Trophoblast cell (in vitro differentiated cells and primary cell): ENCODE results near the gene OR5F1.

ENCODE experiments used
- DNase-seq, 2 donors: peaks; one replicate each; pipeline ENCODE4 v3.0.0-alpha.2; 2016
- H2AFZ ChIP-seq: 2 replicates; pipeline ENCODE4 v1.6.1; 2013; ENCODE audit warnings: low read length, moderate library complexity, mild to moderate bottlenecking; ENCODE audit not compliant: insufficient read depth, poor library complexity
- H2AK5ac ChIP-seq: 2 replicates; pipeline ENCODE4 v1.6.1; 2013; ENCODE audit warnings: mild to moderate bottlenecking, low read length
- H2BK120ac ChIP-seq: 2 replicates; pipeline ENCODE4 v1.6.1; 2013; ENCODE audit warnings: low read length, mild to moderate bottlenecking, moderate library complexity; ENCODE audit not compliant: insufficient read depth, poor library complexity
- H2BK12ac ChIP-seq: 2 replicates; pipeline ENCODE4 v1.6.1; 2013; ENCODE audit warnings: mild to moderate bottlenecking, low read length, moderate library complexity
- H2BK5ac ChIP-seq: 2 replicates; pipeline ENCODE4 v1.6.1; 2013; ENCODE audit warnings: low read length, low read depth, moderate library complexity, mild to moderate bottlenecking; ENCODE audit not compliant: poor library complexity
- H3K14ac ChIP-seq: 2 replicates; pipeline ENCODE4 v1.6.1; 2013; ENCODE audit warnings: mild to moderate bottlenecking, low read length
- H3K18ac ChIP-seq: 2 replicates; pipeline ENCODE4 v1.6.1; 2013; ENCODE audit warnings: mild to moderate bottlenecking, low read length
- H3K23ac ChIP-seq: 2 replicates; pipeline ENCODE4 v1.6.1; 2013; ENCODE audit warnings: low read length
- H3K27ac ChIP-seq: 2 replicates; pipeline ENCODE4 v1.5.1; 2013; ENCODE audit warnings: low read depth, mild to moderate bottlenecking, inconsistent platforms, low read length, moderate library complexity
- H3K27me3 ChIP-seq: 2 replicates; pipeline ENCODE4 v1.6.1; 2013; ENCODE audit warnings: inconsistent platforms, mild to moderate bottlenecking, low read length, moderate library complexity; ENCODE audit not compliant: insufficient read depth
- H3K36me3 ChIP-seq, 2 experiments: 1 replicate in 1 of 2; 2 replicates in 1 of 2; pipeline ENCODE4 v1.6.1; 2013; ENCODE audit warnings: low read length in 2 of 2, mild to moderate bottlenecking in 2 of 2, moderate library complexity in 1 of 2; ENCODE audit not compliant: insufficient read depth in 2 of 2, control insufficient read depth in 1 of 2
- H3K4ac ChIP-seq: 2 replicates; pipeline ENCODE4 v1.6.1; 2013; ENCODE audit warnings: low read depth, mild to moderate bottlenecking, low read length, moderate library complexity
- H3K4me1 ChIP-seq, 2 experiments: 1 replicate in 1 of 2; 2 replicates in 1 of 2; pipeline ENCODE4 v1.6.1; 2013; ENCODE audit warnings: low read length in 2 of 2, mild to moderate bottlenecking in 2 of 2, moderate library complexity in 1 of 2; ENCODE audit not compliant: insufficient read depth in 2 of 2, control insufficient read depth in 1 of 2
- H3K4me2 ChIP-seq: 2 replicates; pipeline ENCODE4 v1.6.1; 2013; ENCODE audit warnings: inconsistent platforms, mild to moderate bottlenecking, low read length, moderate library complexity
- H3K4me3 ChIP-seq: 2 replicates; pipeline ENCODE4 v1.5.1; 2013; ENCODE audit warnings: mild to moderate bottlenecking, low read depth, low read length, inconsistent platforms
- H3K79me1 ChIP-seq: one replicate; pipeline ENCODE4 v1.6.1; 2013; ENCODE audit warnings: low read length
- H3K79me2 ChIP-seq: 2 replicates; pipeline ENCODE4 v1.6.1; 2013; ENCODE audit warnings: low read length, mild to moderate bottlenecking; ENCODE audit not compliant: control insufficient read depth, insufficient read depth, poor library complexity
- H3K9ac ChIP-seq: 2 replicates; pipeline ENCODE4 v1.6.1; 2013; ENCODE audit warnings: mild to moderate bottlenecking, low read length
- H3K9me3 ChIP-seq: 2 replicates; pipeline ENCODE4 v1.6.1; 2013; ENCODE audit warnings: low read depth, mild to moderate bottlenecking, control low read depth, inconsistent platforms, low read length; ENCODE audit not compliant: insufficient read depth
- H4K12ac ChIP-seq: 2 replicates; pipeline ENCODE4 v1.6.1; 2013; ENCODE audit warnings: low read depth, mild to moderate bottlenecking, low read length, moderate library complexity
- H4K8ac ChIP-seq: 2 replicates; pipeline ENCODE4 v1.6.1; 2013; ENCODE audit warnings: low read depth, mild to moderate bottlenecking, low read length, moderate library complexity
- H4K91ac ChIP-seq: one replicate; pipeline ENCODE4 v1.6.1; 2013; ENCODE audit warnings: low read depth, mild to moderate bottlenecking, low read length, moderate library complexity
- WGBS: extraction: QIAGEN DNeasy Blood & Tissue Kit; methylation state at CpG from one replicate; pipeline ENCODE4 v1.1.7; 2013; ENCODE audit warnings: missing lambda C conversion rate; ENCODE audit not compliant: insufficient read length, insufficient coverage; ENCODE audit errors: extremely low coverage; 5-methylcytosine and 5-hydroxymethylcytosine counted together

OR5F1 gene

GRCh38 chr11:55956521-55956920 is 37.9 kb downstream of the OR5F1 start:
- H2BK12ac ChIP-seq, result no peak overlapping the region
- no peak overlapping the region for H3K27ac ChIP-seq
- H3K9me3 ChIP-seq, result no peaks in the 10 kb centered on the region
- H4K91ac ChIP-seq, result no peak overlapping the region
- no peaks in the 10 kb centered on the region for H3K79me1 ChIP-seq
- no peak overlapping the region for H3K23ac ChIP-seq
- no peak overlapping the region for H3K4me2 ChIP-seq
- no peaks in the 10 kb centered on the region for H3K4me1 ChIP-seq
- no peak for DNase-seq
- no peak overlapping the region for H3K9ac ChIP-seq
- H3K14ac ChIP-seq, result no peak overlapping the region
- H2BK5ac ChIP-seq, result no peak overlapping the region
- no peak overlapping the region for H4K12ac ChIP-seq
- H3K79me2 ChIP-seq, result no peaks in the 10 kb centered on the region
- no peak overlapping the region for H4K8ac ChIP-seq
- WGBS, result no CpG with 5 or more reads among the region's 4 CpGs
- no peak overlapping the region for H3K4ac ChIP-seq
- no peak overlapping the region for H3K18ac ChIP-seq
- H2AK5ac ChIP-seq, result no peak overlapping the region
- no peaks in the 10 kb centered on the region for H3K27me3 ChIP-seq
- H3K36me3 ChIP-seq, result no peaks in the 10 kb centered on the region
- H2AFZ ChIP-seq, result no peak overlapping the region
- H2BK120ac ChIP-seq, result no peak overlapping the region
- no peak overlapping the region for H3K4me3 ChIP-seq

DNA sequence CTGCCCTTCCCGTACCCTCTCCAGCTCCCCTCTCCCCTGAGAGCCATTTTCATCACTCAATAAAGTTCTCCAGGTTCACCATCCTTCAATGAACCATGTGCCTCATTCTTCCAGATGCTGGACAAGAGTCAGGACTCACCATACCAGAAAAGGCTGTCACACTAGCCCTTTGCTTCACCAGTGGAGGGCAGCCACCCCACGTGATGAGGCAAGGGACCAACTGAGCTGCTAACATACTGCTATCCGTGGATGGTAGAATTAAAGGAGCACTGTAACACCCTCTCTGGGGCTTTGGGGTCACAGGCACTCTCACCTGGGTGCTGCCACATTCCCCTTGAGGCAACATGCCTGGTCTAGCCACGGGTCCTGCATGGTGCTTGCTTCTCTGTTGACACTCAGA is 45.1 kb downstream of the OR5F1 start:
- Histone ChIP-seq H3K9me3 (no peaks in the 10 kb centered on the region), H2AFZ (no peak overlapping the region)
- WGBS, result no CpG with 5 or more reads among the region's 4 CpGs

More for the DNA sequence above, 45.1 kb downstream of the OR5F1 start:
- H2AK5ac ChIP-seq, result no peak overlapping the region
- no peak overlapping the region for H3K4me3 ChIP-seq
- no peak overlapping the region for H3K18ac ChIP-seq
- no peak for DNase-seq
- H3K14ac ChIP-seq, result no peak overlapping the region
- no peak overlapping the region for H2BK12ac ChIP-seq
- no peaks in the 10 kb centered on the region for H3K79me2 ChIP-seq
- no peak overlapping the region for H3K4ac ChIP-seq
- no peak overlapping the region for H2BK5ac ChIP-seq
- H2BK120ac ChIP-seq, result no peak overlapping the region
- H3K4me1 ChIP-seq, result no peaks in the 10 kb centered on the region
- no peak overlapping the region for H3K27ac ChIP-seq
- no peak overlapping the region for H3K23ac ChIP-seq
- H4K91ac ChIP-seq, result no peak overlapping the region
- no peak overlapping the region for H3K4me2 ChIP-seq
- no peak overlapping the region for H3K9ac ChIP-seq
- no peaks in the 10 kb centered on the region for H3K36me3 ChIP-seq
- H4K12ac ChIP-seq, result no peak overlapping the region
- H3K27me3 ChIP-seq, result no peaks in the 10 kb centered on the region
- no peak overlapping the region for H4K8ac ChIP-seq
- no peaks in the 10 kb centered on the region for H3K79me1 ChIP-seq
